ENCODE results near the gene GNPTAB.

The GNPTAB gene

DNA sequence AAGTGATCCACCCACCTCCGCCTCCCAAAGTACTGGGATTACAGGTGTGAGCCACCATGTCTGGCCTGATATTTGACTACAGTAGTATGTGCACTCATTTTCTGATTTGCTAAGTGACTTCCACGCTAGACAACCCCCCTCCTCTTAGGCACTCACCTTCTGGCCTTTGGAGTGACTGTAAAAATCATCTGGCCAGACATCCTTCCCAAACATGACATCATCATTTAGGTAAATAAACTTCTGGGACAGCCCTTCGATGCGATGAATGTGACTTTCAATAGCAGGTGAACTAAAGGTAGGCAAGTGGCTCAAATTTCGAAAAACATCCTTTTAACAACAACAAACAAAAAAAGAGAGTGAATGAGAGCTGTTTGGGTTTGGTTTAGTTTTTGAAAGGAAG is 60.9 kb downstream of the GNPTAB start:
- no peak overlapping the region for H3K9ac ChIP-seq (ENCODE audit: low read length)
- H3K4me3 ChIP-seq (ENCODE audit: low read length): no peak overlapping the region
- H3K27me3 ChIP-seq (ENCODE audit: low read depth, low read length): no peaks in the 10 kb centered on the region
- no peak overlapping the region for H3K4me2 ChIP-seq (ENCODE audit: low read length)
- H3K79me2 ChIP-seq (ENCODE audit: low read length): no peaks in the 10 kb centered on the region
- peaks cover 13% of the 10 kb centered on the region for H3K4me1 ChIP-seq (ENCODE audit: low read length)
- no peaks in the 10 kb centered on the region for H4K20me1 ChIP-seq (ENCODE audit: insufficient read depth, low read length)
- no peak overlapping the region for H3K27ac ChIP-seq (ENCODE audit: low read length)
- H3K9me3 ChIP-seq (ENCODE audit: insufficient read depth, low read length): no peaks in the 10 kb centered on the region
- TF ChIP-seq EZH2phosphoT487 (IDR thresholded peaks at IDR 0.05; ENCODE audit: low read depth): no peak
- TF ChIP-seq, protein P1, sequence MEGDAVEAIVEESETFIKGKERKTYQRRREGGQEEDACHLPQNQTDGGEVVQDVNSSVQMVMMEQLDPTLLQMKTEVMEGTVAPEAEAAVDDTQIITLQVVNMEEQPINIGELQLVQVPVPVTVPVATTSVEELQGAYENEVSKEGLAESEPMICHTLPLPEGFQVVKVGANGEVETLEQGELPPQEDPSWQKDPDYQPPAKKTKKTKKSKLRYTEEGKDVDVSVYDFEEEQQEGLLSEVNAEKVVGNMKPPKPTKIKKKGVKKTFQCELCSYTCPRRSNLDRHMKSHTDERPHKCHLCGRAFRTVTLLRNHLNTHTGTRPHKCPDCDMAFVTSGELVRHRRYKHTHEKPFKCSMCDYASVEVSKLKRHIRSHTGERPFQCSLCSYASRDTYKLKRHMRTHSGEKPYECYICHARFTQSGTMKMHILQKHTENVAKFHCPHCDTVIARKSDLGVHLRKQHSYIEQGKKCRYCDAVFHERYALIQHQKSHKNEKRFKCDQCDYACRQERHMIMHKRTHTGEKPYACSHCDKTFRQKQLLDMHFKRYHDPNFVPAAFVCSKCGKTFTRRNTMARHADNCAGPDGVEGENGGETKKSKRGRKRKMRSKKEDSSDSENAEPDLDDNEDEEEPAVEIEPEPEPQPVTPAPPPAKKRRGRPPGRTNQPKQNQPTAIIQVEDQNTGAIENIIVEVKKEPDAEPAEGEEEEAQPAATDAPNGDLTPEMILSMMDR (IDR thresholded peaks at IDR 0.05; ENCODE audit: low read depth, low read length): no peak
- no peak overlapping the region for H2AFZ ChIP-seq (ENCODE audit: low read depth, low read length)
- H3K36me3 ChIP-seq (replicated peaks; ENCODE audit: low read depth, low read length): peaks cover 15% of the 10 kb centered on the region

DNA sequence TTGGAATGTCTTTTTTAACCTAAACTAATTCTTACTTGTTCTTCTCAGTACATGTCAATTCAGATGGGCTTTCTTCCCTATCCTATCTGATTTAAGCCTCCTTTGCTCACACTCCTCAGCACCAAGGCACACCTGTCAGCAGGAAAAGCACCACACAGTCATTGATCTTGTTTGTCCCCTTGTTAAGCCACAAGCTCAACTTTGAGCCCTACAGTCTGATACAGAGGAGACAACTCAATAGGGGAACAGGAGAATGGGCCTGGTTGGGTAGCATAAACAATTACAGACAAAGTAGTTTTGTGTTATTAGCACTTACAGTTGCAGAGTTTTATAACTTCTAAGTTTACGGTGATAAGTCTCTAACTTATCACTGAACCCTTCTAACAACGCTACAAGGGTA is 62.0 kb downstream of the GNPTAB start:
- Histone ChIP-seq H3K27me3 (ENCODE audit: low read depth, low read length) (no peaks in the 10 kb centered on the region), H3K9me3 (ENCODE audit: insufficient read depth, low read length) (no peaks in the 10 kb centered on the region), H3K4me1 (ENCODE audit: low read length) (peaks cover 11% of the 10 kb centered on the region), H2AFZ (ENCODE audit: low read depth, low read length) (no peak overlapping the region), H3K4me3 (ENCODE audit: low read length) (no peak overlapping the region), H3K9ac (ENCODE audit: low read length) (no peak overlapping the region), H3K4me2 (ENCODE audit: low read length) (no peak overlapping the region), H4K20me1 (ENCODE audit: insufficient read depth, low read length) (no peaks in the 10 kb centered on the region), H3K27ac (ENCODE audit: low read length) (no peak overlapping the region), H3K79me2 (ENCODE audit: low read length) (no peaks in the 10 kb centered on the region), H3K36me3 (replicated peaks; ENCODE audit: low read depth, low read length) (peaks cover 19% of the 10 kb centered on the region)
- TF ChIP-seq, protein P1 (IDR thresholded peaks at IDR 0.05; ENCODE audit: low read depth, low read length): no peak
- no peak for TF ChIP-seq EZH2phosphoT487 (IDR thresholded peaks at IDR 0.05; ENCODE audit: low read depth)

DNA sequence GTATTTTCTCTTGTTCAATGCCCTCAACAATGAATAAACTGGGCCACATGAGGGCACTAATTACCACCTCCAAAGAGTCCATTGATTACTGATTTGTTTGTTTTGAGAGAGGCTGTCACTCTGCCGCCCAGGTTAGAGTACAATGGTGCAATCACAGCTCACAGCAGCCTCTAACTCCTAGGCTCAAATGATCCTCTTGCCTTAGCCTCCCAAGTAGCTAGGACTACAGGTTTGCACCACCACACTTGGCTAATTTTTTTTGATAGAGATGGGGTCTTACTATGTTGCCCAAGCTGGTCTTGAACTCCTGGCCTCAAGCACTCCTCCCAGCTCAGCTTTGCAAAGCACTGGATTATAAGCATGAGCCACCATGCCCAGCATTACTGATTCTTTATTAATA is 63.2 kb downstream of the GNPTAB start:
- Histone ChIP-seq H4K20me1 (ENCODE audit: insufficient read depth, low read length) (no peaks in the 10 kb centered on the region), H3K4me3 (ENCODE audit: low read length) (no peak overlapping the region)

DNA sequence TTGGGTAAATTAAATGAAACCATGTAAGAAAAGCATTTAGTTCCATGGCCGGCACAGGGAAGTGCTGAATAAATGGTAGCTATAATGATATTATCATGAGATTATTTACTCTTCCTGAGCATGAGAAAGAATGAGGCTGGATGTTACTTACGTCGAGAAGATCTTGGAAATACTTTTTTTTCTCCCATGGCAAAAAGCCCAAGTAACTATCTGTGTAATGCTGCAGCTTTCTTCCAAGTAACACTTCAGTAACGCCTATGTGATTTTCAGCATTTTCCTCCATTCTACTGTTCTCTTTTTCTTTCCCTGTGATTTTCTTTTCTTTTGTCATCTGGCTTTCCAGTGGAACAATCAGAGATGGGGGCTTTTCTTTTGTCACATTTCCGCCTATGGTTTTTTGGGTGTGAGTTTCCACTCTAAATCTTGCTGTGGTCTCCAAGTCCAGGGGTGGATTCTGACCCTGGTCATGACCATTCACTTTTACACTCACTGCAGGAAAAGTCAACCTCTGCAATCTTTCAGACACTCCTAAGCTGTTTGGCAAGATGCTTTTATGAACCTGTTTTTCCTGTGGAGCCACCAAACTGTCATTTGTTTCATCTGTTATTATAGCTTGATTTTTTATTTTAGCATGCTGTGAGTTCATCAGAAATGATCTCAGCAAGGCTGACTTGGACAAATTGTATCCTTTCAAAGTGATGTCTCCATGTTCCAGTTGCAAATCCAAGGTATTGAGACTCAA is 66.5 kb downstream of the GNPTAB start:
- Histone ChIP-seq H4K20me1 (ENCODE audit: insufficient read depth, low read length) (no peaks in the 10 kb centered on the region), H3K9ac (ENCODE audit: low read length) (no peak overlapping the region), H3K4me1 (ENCODE audit: low read length) (peaks cover 18% of the 10 kb centered on the region), H3K9me3 (ENCODE audit: insufficient read depth, low read length) (no peaks in the 10 kb centered on the region), H2AFZ (ENCODE audit: low read depth, low read length) (no peak overlapping the region), H3K4me2 (ENCODE audit: low read length) (no peak overlapping the region), H3K36me3 (replicated peaks; ENCODE audit: low read depth, low read length) (peaks cover 22% of the 10 kb centered on the region), H3K4me3 (ENCODE audit: low read length) (no peak overlapping the region), H3K27me3 (ENCODE audit: low read depth, low read length) (no peaks in the 10 kb centered on the region), H3K79me2 (ENCODE audit: low read length) (no peaks in the 10 kb centered on the region), H3K27ac (ENCODE audit: low read length) (no peak overlapping the region)
- TF ChIP-seq, protein P1 (IDR thresholded peaks at IDR 0.05; ENCODE audit: low read depth, low read length): no peak
- TF ChIP-seq EZH2phosphoT487 (IDR thresholded peaks at IDR 0.05; ENCODE audit: low read depth): no peak

More for the DNA sequence above, 63.2 kb downstream of the GNPTAB start:
- TF ChIP-seq, protein P1 (IDR thresholded peaks at IDR 0.05; ENCODE audit: low read depth, low read length): peak; percentile 20
- no peak for TF ChIP-seq EZH2phosphoT487 (IDR thresholded peaks at IDR 0.05; ENCODE audit: low read depth)
- H3K79me2 ChIP-seq (ENCODE audit: low read length): no peaks in the 10 kb centered on the region
- H3K4me2 ChIP-seq (ENCODE audit: low read length): no peak overlapping the region
- no peak overlapping the region for H3K9ac ChIP-seq (ENCODE audit: low read length)
- no peaks in the 10 kb centered on the region for H3K9me3 ChIP-seq (ENCODE audit: insufficient read depth, low read length)
- no peaks in the 10 kb centered on the region for H3K27me3 ChIP-seq (ENCODE audit: low read depth, low read length)
- no peak overlapping the region for H3K27ac ChIP-seq (ENCODE audit: low read length)
- H2AFZ ChIP-seq (ENCODE audit: low read depth, low read length): no peak overlapping the region
- peaks cover 19% of the 10 kb centered on the region for H3K36me3 ChIP-seq (replicated peaks; ENCODE audit: low read depth, low read length)
- peaks cover 10% of the 10 kb centered on the region for H3K4me1 ChIP-seq (ENCODE audit: low read length)
